IMR-90 (cell line): ENCODE measurements around the gene DOK6.

Experiments used
- CTCF ChIP-seq: conservative IDR thresholded peaks from 2 replicates; pipeline ENCODE4 v1.5.1; 2012; ENCODE audit warnings: mild to moderate bottlenecking, low read depth, low read length, improper control_type of control experiment
- RAD21 ChIP-seq: IDR thresholded peaks from 2 replicates; pipeline ENCODE4 v1.6.1; 2012; ENCODE audit warnings: low read length, improper control_type of control experiment

- no peak for TF ChIP-seq CTCF
- TF ChIP-seq RAD21 = no peak
Observed at GRCh38 chr18:69838003-69838402, 437.3 kb downstream of the DOK6 start.
